Measurements from ENCODE around the gene STX8.

GRCh38 chr17:9308069-9308468, 267.6 kb downstream of the STX8 start:
- TF ChIP-seq ZBTB17 (CRISPR knock-in tag; IDR thresholded peaks at IDR 0.05) (no peak), SPI1 (IDR thresholded peaks at IDR 0.05; ENCODE audit: borderline replicate concordance, low read depth, low read length) (no peak), PKNOX1 (IDR thresholded peaks at IDR 0.05) (no peak), E2F4 (CRISPR knock-in tag; IDR thresholded peaks at IDR 0.05; ENCODE audit: low read depth) (no peak)
